Heart left ventricle (tissue), 16 donors: ENCODE data around the gene EYS. TPM values are rescaled to one million over a fixed set of nuclear protein-coding genes. Genes with fewer than 3 reads are reported as not detected.

Source experiments
- ATAC-seq, 4 donors: fragments of 200-7000 bp; cut with Tn5 transposase; one replicate each; pipeline ENCODE4 v1.9.1; 2020 to 2022; ENCODE audit warnings: moderate library complexity in 4 of 4, mild to moderate bottlenecking in 3 of 4, moderate number of reproducible peaks in 1 of 4
- DNase-seq, 5 donors: peaks; one replicate each; pipeline ENCODE4 v3.0.0-alpha.2; 2020
- H3K27ac ChIP-seq, 12 donors: fragments of 200-600 bp; sonication (generic) in 4 of 12; one replicate each; pipeline versions ENCODE4 v1.5.0 to v1.8.0; 2016 to 2022; ENCODE audit warnings: mild to moderate bottlenecking in 2 of 12
- H3K27me3 ChIP-seq, 9 donors: fragments of 200-600 bp; sonication (generic) in 2 of 9; one replicate each; pipeline versions ENCODE4 v1.5.1 to v1.8.0; 2016 to 2022; ENCODE audit warnings: mild to moderate bottlenecking in 3 of 9
- H3K36me3 ChIP-seq, 9 donors: fragments of 200-600 bp; sonication (generic) in 2 of 9; one replicate each; pipeline versions ENCODE4 v1.5.0 to v1.8.0; 2018 to 2022; ENCODE audit warnings: mild to moderate bottlenecking in 2 of 9
- H3K4me1 ChIP-seq, 12 donors: fragments of 200-600 bp; sonication (generic) in 4 of 12; one replicate each; pipeline versions ENCODE4 v1.5.0 to v1.8.0; 2016 to 2022; ENCODE audit warnings: mild to moderate bottlenecking in 3 of 12
- H3K4me3 ChIP-seq, 12 donors: fragments of 200-600 bp; sonication (generic) in 4 of 12; one replicate each; pipeline versions ENCODE4 v1.5.0 to v1.8.0; 2017 to 2022; ENCODE audit warnings: mild to moderate bottlenecking in 9 of 12, moderate library complexity in 4 of 12
- H3K9me3 ChIP-seq, 12 donors: fragments of 200-600 bp; sonication (generic) in 4 of 12; one replicate each; pipeline versions ENCODE4 v1.5.0 to v1.8.0; 2016 to 2022; ENCODE audit warnings: mild to moderate bottlenecking in 1 of 12
- CTCF ChIP-seq, 12 donors: fragments of 200-600 bp; sonication (generic) in 4 of 12; IDR thresholded peaks; one replicate each; pipeline versions ENCODE4 v1.5.0 to v1.8.0; 2018 to 2022; ENCODE audit warnings: antibody characterized with exemption in 12 of 12, mild to moderate bottlenecking in 5 of 12
- POLR2A ChIP-seq, 2 donors: fragments of 450-650 bp; IDR thresholded peaks; one replicate each; pipeline ENCODE4 v1.6.1; 2017; ENCODE audit warnings: antibody characterized with exemption in 2 of 2, mild to moderate bottlenecking in 2 of 2, moderate library complexity in 2 of 2
- WGBS, 4 donors: extraction: QIAGEN DNeasy Blood & Tissue Kit in 2 of 4; methylation state at CpG; one replicate each; pipeline versions ENCODE4 v1.1.5 to v1.1.7; 2013 to 2018; 5-methylcytosine and 5-hydroxymethylcytosine counted together
- intact Hi-C, 10 donors: fragments of 100-400 bp; cut with DNase I; formaldehyde crosslinking; loops; one replicate each; pipeline versions ENCODE4 v1.11.1 to v1.14.2; 2022
- polyA plus RNA-seq, 2 donors: library from polyadenylated mRNA; stranded (reverse); fragments of 200-250 nt; gene quantifications; one replicate each; pipeline ENCODE4 v1.2.3, GENCODE V29; 2013
- total RNA-seq, 9 donors: library from RNA; depleted of rRNA in 2 of 9; stranded (reverse); fragments of >200 nt in 2 of 9; fragmentation: NEBNext Ultra II Directional in 3 of 9; extraction: Animal tissue kit (Norgen Biotek cat#: 25700) in 3 of 9; gene quantifications; one replicate each; pipeline versions ENCODE4 v1.1.0 to v1.2.4, GENCODE V29; 2016 to 2023
- donor health status: ischemic (EF 13 %, LVEDD 7.1; RV severe dilation, severe dysfunction).
- donor health status: healthy with polysubstance abuse.
- donor health status: DM: no; HTN: yes; CAD: no.
- donor health status: DM: no; HTN: no; CAD: no.
- donor health status: ischemic (EF 25% LVEDD 6.9; RV normal size, moderate dysfunction).
- donor health status: ischemic (EF 25% LVEDD 5.7; RV mildly dilated, moderate dysfunction).
- donor health status: healthy.
- donor health status: DM: yes; HTN: yes; CAD: no.
- donor health status: ischemic (EF 35%, LVEDD 5.7; RV mildly dilated, moderate dysfunction).
- donor health status: nonischemic (EF 11% LVEDD 7.7; RV severe dilation, severe dysfunction).
- donor health status: DM: yes; HTN: yes; CAD: no.
- donor health status: PGD.
- donor health status: ischemic (EF 29% LVEDD 5.4; RV normal size, mild dysfunction).
- donor health status: nonischemic (EF 23%, LVEDD 6.1; RV moderate dilation, normal function).

Gene EYS
- total and polyA plus RNA-seq, 11 donors, result 0.07 to 0.27 (median 0.08) TPM; not detected in 8

GRCh38 chr6:65189236-65189881 is 517.7 kb downstream of the EYS start:
- Histone ChIP-seq H3K4me3 (no peak overlapping the region), H3K9me3 (no peaks in the 10 kb centered on the region), H3K36me3 (no peaks in the 10 kb centered on the region), H3K27ac (no peak overlapping the region), H3K27me3 (no peaks in the 10 kb centered on the region), H3K4me1 (no peaks in the 10 kb centered on the region)
- DNase-seq, result no peak
- ATAC-seq, result no peak
- no peak for TF ChIP-seq POLR2A (IDR thresholded peaks at IDR 0.05)
- no peak for TF ChIP-seq CTCF (IDR thresholded peaks at IDR 0.05)
- intact Hi-C loops, result no loop called here
- WGBS, 4 donors, result 67 to 92% (median 83%) methylated on average over 5 of the region's 5 CpGs

- no peak overlapping the region for H3K27ac ChIP-seq
- H3K36me3 ChIP-seq, result no peaks in the 10 kb centered on the region
- peaks cover 0 to 4% (median 0%) of the 10 kb centered on the region in 12 donors for H3K9me3 ChIP-seq
- H3K27me3 ChIP-seq, result no peaks in the 10 kb centered on the region
- H3K4me3 ChIP-seq, result no peak overlapping the region
- TF ChIP-seq POLR2A (IDR thresholded peaks at IDR 0.05), result no peak
- DNase-seq (no peak), ATAC-seq (no peak)
- WGBS, 4 donors, result 70 to 85% (median 80%) methylated on average over 1 of the region's 1 CpG
- H3K4me1 ChIP-seq, result no peaks in the 10 kb centered on the region
- intact Hi-C loops, result no loop called here
Observed at GRCh38 chr6:65186826-65187225, 520.2 kb downstream of the EYS start.

GRCh38 chr6:65182681-65183080 is 524.3 kb downstream of the EYS start:
- intact Hi-C loops, result no loop called here
- H3K4me1 ChIP-seq, result no peaks in the 10 kb centered on the region
- H3K4me3 ChIP-seq, result no peak overlapping the region
- H3K27ac ChIP-seq, result no peak overlapping the region
- DNase-seq, result no peak
- peaks cover 0 to 11% (median 0%) of the 10 kb centered on the region in 12 donors for H3K9me3 ChIP-seq
- TF ChIP-seq POLR2A (IDR thresholded peaks at IDR 0.05) (no peak), CTCF (IDR thresholded peaks at IDR 0.05) (no peak)
- H3K27me3 ChIP-seq, result no peaks in the 10 kb centered on the region
- no peak for ATAC-seq
- H3K36me3 ChIP-seq, result no peaks in the 10 kb centered on the region
- WGBS, 4 donors, result 63 to 75% (median 70%) methylated on average over 2 of the region's 2 CpGs

GRCh38 chr6:65170273-65170672 is 536.8 kb downstream of the EYS start:
- WGBS, 4 donors, result 64 to 74% (median 69%) methylated on average over 2 of the region's 2 CpGs
- TF ChIP-seq POLR2A (IDR thresholded peaks at IDR 0.05) (no peak), CTCF (IDR thresholded peaks at IDR 0.05) (no peak)
- H3K36me3 ChIP-seq, result no peaks in the 10 kb centered on the region
- intact Hi-C loops, result no loop called here
- no peaks in the 10 kb centered on the region for H3K27me3 ChIP-seq
- H3K4me1 ChIP-seq, result no peaks in the 10 kb centered on the region
- DNase-seq (no peak), ATAC-seq (no peak)
- H3K9me3 ChIP-seq, result no peaks in the 10 kb centered on the region
- H3K4me3 ChIP-seq, result no peak overlapping the region
- H3K27ac ChIP-seq, result no peak overlapping the region

GRCh38 chr6:65161661-65162060 is 545.4 kb downstream of the EYS start:
- TF ChIP-seq CTCF (IDR thresholded peaks at IDR 0.05), result no peak
- TF ChIP-seq POLR2A (IDR thresholded peaks at IDR 0.05), result no peak
- H3K27ac ChIP-seq, result no peak overlapping the region
- no peaks in the 10 kb centered on the region for H3K9me3 ChIP-seq
- H3K4me3 ChIP-seq, result no peak overlapping the region
- no peaks in the 10 kb centered on the region for H3K4me1 ChIP-seq
- DNase-seq, result no peak
- ATAC-seq, result no peak
- WGBS, 4 donors, result 0 to 75% (median 50%) methylated on average over 1 of the region's 1 CpG
- no peaks in the 10 kb centered on the region for H3K36me3 ChIP-seq
- intact Hi-C loops, result no loop called here
- H3K27me3 ChIP-seq, result no peaks in the 10 kb centered on the region
